HG03280 (cell line): ENCODE data around the gene CNTROB.
A peak's percentile ranks its signal among the peaks of the same experiment; 100 is the strongest.

Experiments
- ATAC-seq: cut with Tn5 transposase; IDR thresholded peaks from one replicate; pipeline ENCODE4 v1.9.1; 2021; ENCODE audit warnings: mild to moderate bottlenecking, moderate library complexity; ENCODE audit not compliant: unreplicated experiment

Gene CNTROB, protein sequence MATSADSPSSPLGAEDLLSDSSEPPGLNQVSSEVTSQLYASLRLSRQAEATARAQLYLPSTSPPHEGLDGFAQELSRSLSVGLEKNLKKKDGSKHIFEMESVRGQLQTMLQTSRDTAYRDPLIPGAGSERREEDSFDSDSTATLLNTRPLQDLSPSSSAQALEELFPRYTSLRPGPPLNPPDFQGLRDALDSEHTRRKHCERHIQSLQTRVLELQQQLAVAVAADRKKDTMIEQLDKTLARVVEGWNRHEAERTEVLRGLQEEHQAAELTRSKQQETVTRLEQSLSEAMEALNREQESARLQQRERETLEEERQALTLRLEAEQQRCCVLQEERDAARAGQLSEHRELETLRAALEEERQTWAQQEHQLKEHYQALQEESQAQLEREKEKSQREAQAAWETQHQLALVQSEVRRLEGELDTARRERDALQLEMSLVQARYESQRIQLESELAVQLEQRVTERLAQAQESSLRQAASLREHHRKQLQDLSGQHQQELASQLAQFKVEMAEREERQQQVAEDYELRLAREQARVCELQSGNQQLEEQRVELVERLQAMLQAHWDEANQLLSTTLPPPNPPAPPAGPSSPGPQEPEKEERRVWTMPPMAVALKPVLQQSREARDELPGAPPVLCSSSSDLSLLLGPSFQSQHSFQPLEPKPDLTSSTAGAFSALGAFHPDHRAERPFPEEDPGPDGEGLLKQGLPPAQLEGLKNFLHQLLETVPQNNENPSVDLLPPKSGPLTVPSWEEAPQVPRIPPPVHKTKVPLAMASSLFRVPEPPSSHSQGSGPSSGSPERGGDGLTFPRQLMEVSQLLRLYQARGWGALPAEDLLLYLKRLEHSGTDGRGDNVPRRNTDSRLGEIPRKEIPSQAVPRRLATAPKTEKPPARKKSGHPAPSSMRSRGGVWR

DNA sequence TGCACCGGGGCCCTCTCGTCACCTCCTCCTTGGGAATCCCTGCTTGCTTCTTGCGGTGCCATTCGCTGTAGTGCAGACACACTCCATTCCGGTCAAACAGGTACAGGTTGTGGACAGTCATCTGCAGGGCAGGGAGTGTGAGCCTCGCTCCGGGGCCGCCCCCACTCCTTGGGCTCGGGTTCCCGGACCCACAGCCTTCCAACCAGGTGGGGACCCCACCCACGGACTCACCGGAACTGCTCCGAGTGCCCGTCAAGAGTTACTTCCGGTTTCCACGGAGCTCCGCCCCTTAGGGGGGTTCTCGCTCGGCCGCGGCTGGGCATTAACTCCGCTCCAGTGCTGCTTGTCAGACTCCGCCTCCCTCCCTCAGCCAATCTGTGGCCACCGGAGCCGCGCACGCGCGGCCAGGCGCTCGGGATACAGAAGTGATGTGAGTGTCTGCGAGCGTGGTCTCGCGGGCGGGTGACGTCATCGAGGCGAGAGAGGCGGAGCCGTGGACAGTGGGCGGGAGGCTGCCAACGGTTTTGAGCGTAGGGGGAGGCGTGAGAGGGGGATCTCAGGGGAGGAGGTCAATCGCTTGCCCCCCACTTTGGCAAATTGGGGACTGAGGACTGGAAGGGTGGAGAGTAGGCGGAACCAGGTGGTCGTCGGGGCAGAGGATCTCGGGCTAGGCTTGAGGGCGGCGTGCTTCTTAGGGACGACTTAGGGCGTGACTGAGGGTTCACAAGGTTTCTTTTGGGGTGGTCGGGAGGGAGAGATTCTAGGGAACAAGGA, at the start of gene CNTROB, which contains the start of gene TRAPPC1:
Gene CNTROB, plus strand, starts transcription at position 498 of the 774 bp plus-strand sequence. CDS start 874 bp downstream, outside the sequence.
Gene TRAPPC1, minus strand, starts transcription at position 238 of the 774 bp plus-strand sequence. Its CDS starts 117 bp downstream, at position 121.
- peak; percentile 93 for ATAC-seq

- ATAC-seq = no peak
Observed at GRCh38 chr17:7882629-7883028, 49.4 kb upstream of the CNTROB start.

DNA sequence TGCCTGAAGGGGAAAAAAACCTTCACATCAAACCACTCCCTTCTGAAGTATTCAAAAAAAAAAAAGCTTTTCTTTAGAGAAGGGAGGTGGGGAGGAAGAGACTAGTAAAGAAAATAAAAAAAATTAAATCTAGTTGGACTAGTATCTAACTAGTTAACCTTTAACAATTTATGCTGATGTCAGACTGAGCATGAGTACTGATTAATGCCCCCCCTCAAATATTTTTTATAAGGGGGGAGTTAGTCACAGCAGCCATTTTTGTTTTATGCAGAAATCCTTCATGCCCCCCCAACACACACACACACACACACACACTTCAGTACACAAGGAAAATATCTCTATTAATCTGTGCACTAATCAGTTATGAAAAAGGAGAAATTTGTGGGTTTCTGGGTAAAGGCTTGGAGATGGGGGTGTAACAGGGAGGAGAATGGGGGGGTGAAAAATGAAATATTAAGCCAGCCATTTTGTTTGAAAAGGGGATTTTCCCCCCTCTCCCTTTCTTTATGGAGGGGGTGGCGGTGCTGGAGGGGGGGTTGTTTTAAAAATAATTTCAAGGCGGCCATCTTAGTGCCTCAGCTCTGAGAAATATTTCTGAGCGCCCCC, 48.1 kb upstream of the CNTROB start:
- ATAC-seq = no peak

DNA sequence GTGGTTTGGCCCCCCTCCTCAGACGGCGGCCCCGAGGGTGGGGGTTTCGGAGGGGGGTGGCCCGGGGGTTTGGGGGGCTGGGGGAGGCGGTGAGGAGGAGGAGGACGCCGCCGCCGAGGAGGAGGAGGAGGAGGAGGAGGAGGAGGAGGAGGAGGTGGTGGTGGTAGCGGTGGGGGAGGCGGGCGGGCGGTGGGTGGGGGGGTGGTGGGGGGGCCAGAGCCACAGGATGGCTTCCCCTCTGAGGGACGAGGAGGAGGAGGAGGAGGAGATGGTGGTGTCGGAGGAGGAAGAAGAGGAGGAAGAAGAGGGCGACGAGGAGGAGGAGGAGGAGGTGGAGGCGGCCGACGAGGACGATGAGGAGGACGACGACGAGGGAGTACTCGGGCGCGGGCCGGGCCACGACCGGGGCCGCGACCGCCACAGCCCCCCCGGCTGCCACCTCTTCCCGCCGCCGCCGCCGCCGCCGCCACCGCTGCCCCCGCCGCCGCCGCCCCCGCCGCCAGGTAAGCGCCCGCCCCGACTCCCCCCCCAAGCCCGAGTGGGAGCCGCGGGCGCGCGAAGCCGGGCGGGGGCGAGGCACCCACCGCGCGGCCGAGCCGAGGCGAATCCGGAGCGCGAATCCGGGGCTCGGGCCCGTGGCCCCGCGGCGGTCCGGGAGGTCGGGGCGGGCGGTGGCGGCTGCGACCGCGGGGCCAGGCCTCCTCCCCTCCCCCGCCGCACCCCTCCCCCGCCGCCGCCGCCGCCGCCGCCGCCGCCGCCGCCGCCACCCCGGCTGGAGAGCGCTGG, 47.2 kb upstream of the CNTROB start:
- peak; percentile 15 for ATAC-seq

- ATAC-seq = peak; percentile 32
Observed at GRCh38 chr17:7885367-7886226, 46.4 kb upstream of the CNTROB start.

GRCh38 chr17:7886227-7887037, 45.6 kb upstream of the CNTROB start:
- ATAC-seq = no peak

DNA sequence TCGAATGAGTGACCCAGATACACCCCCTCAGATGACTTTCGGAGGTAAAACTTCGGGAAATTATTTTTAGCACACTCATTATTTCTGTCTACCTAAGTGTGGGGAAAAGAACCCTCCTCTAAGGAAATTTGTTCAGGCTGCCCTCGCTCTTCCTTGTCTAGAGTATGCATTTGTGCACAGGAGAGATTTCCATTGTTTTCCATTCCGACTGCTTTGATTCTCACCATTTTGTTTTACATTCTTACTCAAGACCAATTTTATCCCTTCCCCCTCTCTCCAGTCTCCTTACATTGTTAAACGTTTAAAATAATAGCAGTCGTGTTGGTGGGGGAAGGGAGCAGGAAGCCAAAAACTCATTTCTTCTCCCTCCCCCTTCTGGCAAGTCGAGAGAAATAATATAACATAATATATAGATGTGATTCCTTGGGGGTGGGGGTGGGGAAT, 44.9 kb upstream of the CNTROB start:
- no peak for ATAC-seq

DNA sequence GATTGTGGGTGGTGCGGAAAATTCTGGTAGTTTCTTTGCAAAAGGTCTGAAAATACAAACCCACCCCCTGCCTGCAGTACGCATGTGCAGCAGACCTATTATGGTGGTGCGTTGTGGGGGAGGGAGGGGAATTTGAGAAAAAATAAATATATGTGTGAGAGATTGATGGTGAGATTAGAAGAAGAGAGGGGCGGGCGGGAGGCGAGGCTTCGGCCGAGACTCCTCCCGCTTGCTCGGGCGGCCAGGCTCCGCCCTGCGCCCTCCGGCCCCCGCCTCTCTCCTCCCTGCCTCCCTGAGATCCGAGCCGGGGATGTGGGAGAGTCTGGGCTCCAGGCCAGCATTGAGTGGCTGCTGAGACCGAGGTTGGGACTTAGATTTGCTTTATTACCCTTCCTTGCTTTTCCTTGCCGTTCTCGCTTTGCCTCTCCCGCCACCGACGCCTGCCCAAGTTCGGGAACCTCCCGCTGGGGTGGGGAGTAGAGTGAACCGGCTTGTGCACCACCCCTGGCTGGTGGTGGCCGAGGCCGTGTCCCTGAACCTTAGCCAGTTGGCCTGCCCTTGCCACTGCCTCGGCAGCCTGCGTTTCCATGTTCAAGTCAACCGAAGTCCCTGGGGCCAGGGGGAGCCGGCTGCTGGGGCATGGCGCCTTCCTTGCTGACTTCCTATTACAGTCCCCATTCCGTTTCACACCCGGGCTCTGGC, 44.4 kb upstream of the CNTROB start:
- peak; percentile 41 for ATAC-seq

DNA sequence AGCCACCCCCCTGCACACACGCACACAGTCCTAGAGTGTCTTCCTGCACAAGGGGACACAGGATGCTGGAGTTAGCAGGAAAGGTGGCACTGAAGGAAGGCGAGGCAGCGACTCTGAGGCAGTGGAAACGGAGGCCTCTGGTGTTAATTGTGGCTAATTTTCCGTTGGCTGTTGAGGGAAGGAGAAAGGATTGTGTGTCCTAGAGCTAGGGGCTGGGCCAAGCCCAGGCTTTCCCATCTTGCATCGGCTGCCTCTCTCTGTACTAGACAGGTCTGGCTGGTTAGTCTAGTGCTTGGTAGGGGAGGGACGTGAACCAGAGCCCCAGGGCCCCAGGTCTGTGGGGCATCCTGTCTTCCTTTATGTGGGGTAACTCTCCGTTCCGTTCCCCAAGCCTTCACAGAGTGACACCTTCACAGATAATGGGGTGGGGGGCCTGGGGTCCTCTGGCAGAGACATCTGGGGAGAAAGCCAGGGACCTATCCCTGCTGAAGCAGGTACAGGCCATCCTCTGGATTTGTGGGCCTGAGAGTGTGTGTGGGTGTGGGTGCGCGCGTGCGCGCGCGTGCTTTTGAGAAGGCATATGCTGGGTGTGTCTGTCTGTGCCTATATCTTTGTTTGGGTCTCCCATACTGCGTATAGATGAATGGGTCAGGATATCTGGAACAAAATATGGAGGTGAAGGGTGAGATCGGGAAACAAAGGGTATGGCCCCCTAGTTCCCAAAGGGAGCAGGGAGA, 43.7 kb upstream of the CNTROB start, which contains the start of gene CHD3:
Gene CHD3, plus strand, starts transcription at position 606 of the 737 bp plus-strand sequence. CDS start 212 bp downstream, outside the sequence.
- ATAC-seq = no peak

DNA sequence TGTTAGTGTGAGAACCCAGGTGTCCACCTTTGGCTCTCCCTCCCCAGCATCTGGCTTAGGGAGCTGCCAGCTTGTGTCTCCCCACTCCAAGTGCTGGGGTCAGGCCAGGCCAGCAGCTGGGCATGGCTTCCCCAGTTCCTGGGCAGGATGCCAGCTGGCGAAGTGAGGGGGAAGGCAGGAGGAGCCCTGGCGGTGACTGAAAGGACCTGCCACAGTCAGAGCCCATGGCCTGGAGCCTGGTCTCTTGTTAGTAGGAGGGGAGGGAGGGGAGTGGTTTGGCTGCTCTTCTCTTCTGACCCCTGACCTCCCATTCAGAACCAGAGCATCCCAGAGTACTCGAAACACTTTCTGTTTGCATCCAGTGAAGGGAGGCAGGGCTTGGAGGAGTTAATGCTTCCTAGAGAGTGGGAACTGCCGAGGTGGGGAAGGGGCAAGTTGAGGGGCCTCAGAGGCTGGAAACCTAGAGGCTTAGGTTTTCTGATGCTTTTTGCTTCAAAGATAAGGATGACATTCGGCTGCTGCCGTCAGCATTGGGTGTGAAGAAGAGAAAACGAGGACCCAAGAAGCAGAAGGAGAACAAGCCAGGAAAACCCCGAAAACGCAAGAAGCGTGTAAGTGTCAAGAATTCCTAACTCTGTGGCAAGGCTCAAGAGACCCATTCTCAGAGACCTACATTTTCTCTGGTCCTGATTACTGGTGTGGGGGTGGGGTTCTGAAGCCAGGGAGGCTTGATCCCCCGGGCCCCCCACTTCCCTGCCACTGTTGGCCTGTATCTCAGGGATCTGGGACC, 42.6 kb upstream of the CNTROB start:
- ATAC-seq = no peak

DNA sequence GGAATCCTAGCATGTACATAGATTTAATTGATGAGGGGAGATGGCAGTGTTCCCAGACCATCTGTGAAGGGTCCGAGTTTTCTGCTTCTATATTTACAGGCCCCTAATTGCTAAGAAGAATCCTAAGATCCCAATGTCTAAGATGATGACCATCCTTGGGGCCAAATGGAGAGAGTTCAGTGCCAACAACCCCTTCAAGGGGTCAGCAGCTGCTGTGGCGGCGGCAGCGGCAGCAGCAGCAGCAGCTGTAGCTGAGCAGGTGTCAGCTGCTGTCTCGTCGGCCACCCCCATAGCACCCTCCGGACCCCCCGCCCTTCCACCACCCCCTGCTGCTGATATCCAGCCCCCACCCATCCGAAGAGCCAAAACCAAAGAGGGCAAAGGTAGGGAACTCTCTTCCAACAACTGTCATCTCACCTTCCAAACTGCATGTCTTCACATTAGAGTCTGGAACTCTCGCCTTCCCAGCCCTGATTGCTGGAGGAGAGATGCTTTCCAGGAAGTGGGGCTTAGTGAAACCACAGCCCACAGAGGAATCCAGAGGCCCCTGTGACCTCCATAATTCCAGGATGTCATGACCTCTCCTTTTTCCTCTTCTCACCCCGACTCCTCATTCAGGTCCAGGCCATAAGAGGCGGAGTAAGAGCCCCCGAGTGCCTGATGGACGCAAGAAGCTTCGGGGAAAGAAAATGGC, 38.7 kb upstream of the CNTROB start:
- no peak for ATAC-seq

GRCh38 chr17:7894226-7894625, 37.8 kb upstream of the CNTROB start:
- ATAC-seq = no peak

DNA sequence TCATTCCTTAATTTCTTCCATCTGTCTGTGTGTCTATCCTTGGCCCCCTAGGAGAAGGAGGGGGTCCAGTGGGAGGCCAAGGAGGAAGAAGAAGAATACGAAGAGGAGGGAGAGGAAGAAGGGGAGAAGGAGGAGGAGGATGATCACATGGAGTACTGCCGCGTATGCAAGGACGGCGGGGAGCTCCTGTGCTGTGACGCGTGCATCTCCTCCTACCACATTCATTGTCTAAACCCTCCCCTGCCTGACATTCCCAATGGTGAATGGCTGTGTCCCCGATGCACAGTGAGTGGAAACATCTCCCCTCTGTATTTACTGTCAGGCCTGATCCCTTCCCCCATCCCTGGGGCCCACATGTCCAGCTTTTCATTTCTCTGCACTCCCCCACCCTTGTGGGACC, 37.1 kb upstream of the CNTROB start:
- no peak for ATAC-seq

DNA sequence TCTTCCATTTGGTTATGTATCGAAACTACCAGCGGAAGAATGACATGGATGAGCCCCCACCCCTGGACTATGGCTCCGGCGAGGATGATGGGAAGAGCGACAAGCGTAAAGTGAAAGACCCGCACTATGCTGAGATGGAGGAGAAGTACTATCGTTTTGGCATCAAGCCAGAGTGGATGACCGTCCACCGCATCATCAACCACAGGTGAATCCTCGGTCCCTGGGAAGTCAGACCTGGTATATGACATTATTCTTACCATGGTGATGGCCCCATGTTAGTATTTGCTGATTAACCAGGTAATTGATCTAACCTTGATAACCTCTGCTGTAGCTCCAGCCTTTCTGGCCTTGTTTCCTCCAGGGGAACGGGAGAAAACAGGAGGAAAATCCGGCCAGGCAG, 34.9 kb upstream of the CNTROB start:
- ATAC-seq = no peak

GRCh38 chr17:7897773-7898172, 34.2 kb upstream of the CNTROB start:
- ATAC-seq = no peak
